Measurements from ENCODE around the gene S100A10. TPM values are rescaled to one million over a fixed set of nuclear protein-coding genes. Genes with fewer than 3 reads are reported as not detected.

Gene S100A10
- total and polyA plus RNA-seq, 2 experiments from 2014 or later = 408 to 3,367 TPM

GRCh38 chr1:152005360-152005912, 11.8 kb upstream of the S100A10 start:
- Histone ChIP-seq H3K4me1 (ENCODE audit: insufficient read depth) (peaks cover 20% of the 10 kb centered on the region), H3K27ac (no peak overlapping the region), H2AFZ (no peak overlapping the region), H4K20me1 (ENCODE audit: insufficient read depth, poor library complexity, severe bottlenecking) (no peaks in the 10 kb centered on the region), H3K9me2 (replicated peaks; ENCODE audit: insufficient read depth) (no peaks in the 10 kb centered on the region), H3K27me3 (no peaks in the 10 kb centered on the region), H3K4me2 (no peak overlapping the region), H3K4me3 (no peak overlapping the region), H3K79me2 (no peaks in the 10 kb centered on the region), H3K36me3 (replicated peaks; ENCODE audit: insufficient read depth, low read depth) (no peaks in the 10 kb centered on the region), H3K9me3 (ENCODE audit: low read depth) (no peaks in the 10 kb centered on the region)
- no peak for TF ChIP-seq EZH2 (IDR thresholded peaks at IDR 0.05; ENCODE audit: borderline replicate concordance)
- no peak for TF ChIP-seq EZH2phosphoT487 (IDR thresholded peaks at IDR 0.05; ENCODE audit: low read depth, severe bottlenecking, unreplicated experiment)
- TF ChIP-seq CTCF (IDR thresholded peaks at IDR 0.05; ENCODE audit: poor library complexity) = no peak
- 59% methylated on average over 4 of the region's 4 CpGs for WGBS (ENCODE audit: low lambda C conversion rate, missing lambda C conversion rate)
- no peak for DNase-seq (ENCODE audit: low spot score)

- H2AFZ ChIP-seq = no peak overlapping the region
- no peaks in the 10 kb centered on the region for H4K20me1 ChIP-seq (ENCODE audit: insufficient read depth, poor library complexity, severe bottlenecking)
- H3K79me2 ChIP-seq = no peaks in the 10 kb centered on the region
- H3K27me3 ChIP-seq = no peaks in the 10 kb centered on the region
- H3K4me1 ChIP-seq (ENCODE audit: insufficient read depth) = peaks cover 12% of the 10 kb centered on the region
- no peaks in the 10 kb centered on the region for H3K36me3 ChIP-seq (replicated peaks; ENCODE audit: insufficient read depth, low read depth)
- no peak for DNase-seq (ENCODE audit: low spot score)
- 60% methylated on average over 4 of the region's 4 CpGs for WGBS (ENCODE audit: low lambda C conversion rate, missing lambda C conversion rate)
- TF ChIP-seq EZH2phosphoT487 (IDR thresholded peaks at IDR 0.05; ENCODE audit: low read depth, severe bottlenecking, unreplicated experiment) (no peak), EZH2 (IDR thresholded peaks at IDR 0.05; ENCODE audit: borderline replicate concordance) (no peak), CTCF (IDR thresholded peaks at IDR 0.05; ENCODE audit: poor library complexity) (no peak)
- no peaks in the 10 kb centered on the region for H3K9me2 ChIP-seq (replicated peaks; ENCODE audit: insufficient read depth)
- H3K9me3 ChIP-seq (ENCODE audit: low read depth) = no peaks in the 10 kb centered on the region
- H3K4me3 ChIP-seq = no peak overlapping the region
- no peak overlapping the region for H3K4me2 ChIP-seq
- H3K27ac ChIP-seq = no peak overlapping the region
Measured at GRCh38 chr1:152003846-152004442, 10.3 kb upstream of the S100A10 start.

- H3K9me3 ChIP-seq (ENCODE audit: low read depth) = no peaks in the 10 kb centered on the region
- H3K27me3 ChIP-seq = no peaks in the 10 kb centered on the region
- H2AFZ ChIP-seq = no peak overlapping the region
- H3K4me3 ChIP-seq = no peak overlapping the region
- TF ChIP-seq CTCF (IDR thresholded peaks at IDR 0.05; ENCODE audit: poor library complexity) (no peak), EZH2phosphoT487 (IDR thresholded peaks at IDR 0.05; ENCODE audit: low read depth, severe bottlenecking, unreplicated experiment) (no peak), EZH2 (IDR thresholded peaks at IDR 0.05; ENCODE audit: borderline replicate concordance) (no peak)
- H3K36me3 ChIP-seq (replicated peaks; ENCODE audit: insufficient read depth, low read depth) = no peaks in the 10 kb centered on the region
- no peaks in the 10 kb centered on the region for H3K79me2 ChIP-seq
- no peaks in the 10 kb centered on the region for H3K9me2 ChIP-seq (replicated peaks; ENCODE audit: insufficient read depth)
- H3K27ac ChIP-seq = no peak overlapping the region
- 84% methylated on average over 3 of the region's 3 CpGs for whole genome bisulfite sequencing (ENCODE audit: low lambda C conversion rate, missing lambda C conversion rate)
- H3K4me2 ChIP-seq = no peak overlapping the region
- DNase-seq (ENCODE audit: low spot score) = no peak
- H4K20me1 ChIP-seq (ENCODE audit: insufficient read depth, poor library complexity, severe bottlenecking) = no peaks in the 10 kb centered on the region
- H3K4me1 ChIP-seq (ENCODE audit: insufficient read depth) = peaks cover 12% of the 10 kb centered on the region
Measured at GRCh38 chr1:152002960-152003359, 9.3 kb upstream of the S100A10 start.

All from hepatocyte (in vitro differentiated cells).